Mesenchymal stem cell (in vitro differentiated cells and primary cell): Measurements from ENCODE around the gene ATP6V0A1.

Source experiments
- DNase-seq: peaks from one replicate; pipeline ENCODE4 v3.0.0-alpha.2; 2013
- H2AFZ ChIP-seq: one replicate; pipeline ENCODE4 v1.6.1; 2013; ENCODE audit warnings: low read depth, mild to moderate bottlenecking, control low read depth, inconsistent platforms, low read length, moderate library complexity
- H2AK5ac ChIP-seq: 2 replicates; pipeline ENCODE4 v1.6.1; 2013; ENCODE audit warnings: low read length, moderate library complexity, mild to moderate bottlenecking, inconsistent platforms; ENCODE audit not compliant: severe bottlenecking
- H2BK120ac ChIP-seq: one replicate; pipeline ENCODE4 v1.6.1; 2013; ENCODE audit warnings: low read depth, mild to moderate bottlenecking, inconsistent platforms, low read length, moderate library complexity
- H2BK12ac ChIP-seq, 2 experiments: one replicate each; pipeline ENCODE4 v1.6.1; 2013; ENCODE audit warnings: inconsistent platforms in 2 of 2, low read length in 2 of 2, mild to moderate bottlenecking in 2 of 2, moderate library complexity in 2 of 2, control low read depth in 1 of 2
- H2BK15ac ChIP-seq: one replicate; pipeline ENCODE4 v1.6.1; 2013; ENCODE audit warnings: mild to moderate bottlenecking, low read depth, inconsistent platforms; ENCODE audit not compliant: poor library complexity, severe bottlenecking
- H2BK5ac ChIP-seq: 2 replicates; pipeline ENCODE4 v1.6.1; 2013; ENCODE audit warnings: low read depth, mild to moderate bottlenecking, low read length, control low read depth, inconsistent platforms; ENCODE audit not compliant: poor library complexity, severe bottlenecking
- H3K14ac ChIP-seq, 2 experiments: one replicate each; pipeline ENCODE4 v1.6.1; 2013; ENCODE audit warnings: inconsistent platforms in 2 of 2, low read length in 2 of 2, control low read depth in 1 of 2, mild to moderate bottlenecking in 1 of 2, moderate library complexity in 1 of 2
- H3K18ac ChIP-seq, 2 experiments: one replicate each; pipeline ENCODE4 v1.6.1; 2013; ENCODE audit warnings: inconsistent platforms in 2 of 2, low read length in 2 of 2, control low read depth in 1 of 2, low read depth in 1 of 2, mild to moderate bottlenecking in 1 of 2
- H3K23ac ChIP-seq, 2 experiments: one replicate each; pipeline ENCODE4 v1.6.1; 2013; ENCODE audit warnings: inconsistent platforms in 2 of 2, low read length in 2 of 2, mild to moderate bottlenecking in 2 of 2, moderate library complexity in 2 of 2, control low read depth in 1 of 2
- H3K27ac ChIP-seq: 2 replicates; pipeline ENCODE4 v1.5.1; 2013; ENCODE audit warnings: mild to moderate bottlenecking, moderate library complexity, low read length, control low read depth, inconsistent platforms; ENCODE audit not compliant: poor library complexity, severe bottlenecking
- H3K27me3 ChIP-seq, 2 experiments: 2 replicates each; pipeline versions ENCODE4 v1.6.1 to v1.7.0; 2013; ENCODE audit warnings: low read length in 2 of 2, mild to moderate bottlenecking in 2 of 2, moderate library complexity in 2 of 2, control low read depth in 1 of 2, inconsistent platforms in 1 of 2; ENCODE audit not compliant: control insufficient read depth in 1 of 2, insufficient read depth in 1 of 2
- H3K36me3 ChIP-seq, 2 experiments: 2 replicates each; pipeline versions ENCODE4 v1.6.1 to v1.7.0; 2013; ENCODE audit warnings: low read length in 2 of 2, control low read depth in 1 of 2, inconsistent platforms in 1 of 2, low read depth in 1 of 2, mild to moderate bottlenecking in 1 of 2; ENCODE audit not compliant: insufficient read depth in 2 of 2, control insufficient read depth in 1 of 2
- H3K4ac ChIP-seq, 2 experiments: one replicate each; pipeline ENCODE4 v1.6.1; 2013; ENCODE audit warnings: inconsistent platforms in 2 of 2, low read length in 2 of 2, mild to moderate bottlenecking in 2 of 2, moderate library complexity in 2 of 2, control low read depth in 1 of 2, low read depth in 1 of 2
- H3K4me1 ChIP-seq: 2 replicates; pipeline ENCODE4 v1.6.1; 2013; ENCODE audit warnings: low read depth, low read length, control low read depth; ENCODE audit not compliant: control insufficient read depth, insufficient read depth
- H3K4me2 ChIP-seq: 2 replicates; pipeline ENCODE4 v1.6.1; 2013; ENCODE audit warnings: low read length, mild to moderate bottlenecking, inconsistent platforms; ENCODE audit not compliant: poor library complexity, severe bottlenecking
- H3K4me3 ChIP-seq, 2 experiments: 2 replicates each; pipeline versions ENCODE4 v1.5.1 to v1.7.0; 2013; ENCODE audit warnings: low read length in 2 of 2, mild to moderate bottlenecking in 2 of 2, control low read depth in 1 of 2, low read depth in 1 of 2; ENCODE audit not compliant: insufficient read depth in 1 of 2
- H3K79me1 ChIP-seq: replicated peaks from 2 replicates; pipeline ENCODE4 v1.6.1; 2013; ENCODE audit warnings: mild to moderate bottlenecking, control low read depth, low read length, inconsistent platforms; ENCODE audit not compliant: poor library complexity, severe bottlenecking
- H3K9ac ChIP-seq: 2 replicates; pipeline ENCODE4 v1.7.0; 2013; ENCODE audit warnings: mild to moderate bottlenecking, low read length, moderate library complexity
- H3K9me3 ChIP-seq: 2 replicates; pipeline ENCODE4 v1.7.0; 2013; ENCODE audit warnings: mild to moderate bottlenecking, low read length; ENCODE audit not compliant: control insufficient read depth
- H4K8ac ChIP-seq: one replicate; pipeline ENCODE4 v1.6.1; 2013; ENCODE audit warnings: inconsistent platforms, mild to moderate bottlenecking, low read length, moderate library complexity
- H4K91ac ChIP-seq: one replicate; pipeline ENCODE4 v1.6.1; 2013; ENCODE audit warnings: mild to moderate bottlenecking, low read length, inconsistent platforms
- WGBS: methylation state at CpG from one replicate; pipeline ENCODE4 v1.1.7; 2013; ENCODE audit warnings: mixed read lengths; 5-methylcytosine and 5-hydroxymethylcytosine counted together

The ATP6V0A1 gene

DNA sequence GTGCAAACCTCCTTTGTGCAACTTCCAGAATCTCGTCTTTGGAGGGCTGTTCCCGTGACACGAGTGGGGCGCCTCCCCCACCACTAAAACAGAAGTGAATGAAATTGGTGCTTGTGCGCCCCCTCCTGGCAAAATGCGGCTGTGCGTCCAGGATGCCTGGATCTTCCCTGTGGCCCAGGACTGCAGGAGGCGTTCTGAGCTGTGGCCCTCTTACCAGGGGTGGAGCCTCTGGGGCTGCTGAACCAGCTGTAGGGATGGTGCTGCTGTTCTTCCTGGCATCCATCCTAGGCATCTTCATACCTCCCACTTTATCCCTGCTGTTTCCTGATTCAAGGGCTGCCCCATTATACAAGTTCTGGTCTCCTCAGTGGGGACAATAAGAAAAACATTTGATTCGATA is 58.8 kb downstream of the ATP6V0A1 start:
- no peak overlapping the region for H2AK5ac ChIP-seq
- H2BK12ac ChIP-seq = peak overlapping the region in 1 of 2 experiments; percentile 95
- H2BK5ac ChIP-seq = no peak overlapping the region
- H3K27ac ChIP-seq = peak overlapping the region; percentile 100
- H3K14ac ChIP-seq = no peak overlapping the region
- H3K36me3 ChIP-seq = peaks cover 32 to 47% of the 10 kb centered on the region in 2 experiments
- H3K79me1 ChIP-seq = no peaks in the 10 kb centered on the region
- peaks cover 43% of the 10 kb centered on the region for H3K4me1 ChIP-seq
- H4K8ac ChIP-seq = no peak overlapping the region
- H3K4ac ChIP-seq = peak overlapping the region in 1 of 2 experiments; percentile 97
- no peaks in the 10 kb centered on the region for H3K27me3 ChIP-seq
- peak overlapping the region; percentile 53 for H4K91ac ChIP-seq
- no peak overlapping the region for H2AFZ ChIP-seq
- whole genome bisulfite sequencing = 9% methylated on average over 9 of the region's 9 CpGs
- H3K4me3 ChIP-seq = no peak overlapping the region
- H3K18ac ChIP-seq = peak overlapping the region in 1 of 2 experiments; percentile 5
- H3K23ac ChIP-seq = no peak overlapping the region
- no peaks in the 10 kb centered on the region for H3K9me3 ChIP-seq
- no peak overlapping the region for H3K4me2 ChIP-seq
- no peak overlapping the region for H2BK15ac ChIP-seq
- DNase-seq = peak; percentile 86
- peak overlapping the region; percentile 85 for H3K9ac ChIP-seq
- H2BK120ac ChIP-seq = peak overlapping the region; percentile 3

DNA sequence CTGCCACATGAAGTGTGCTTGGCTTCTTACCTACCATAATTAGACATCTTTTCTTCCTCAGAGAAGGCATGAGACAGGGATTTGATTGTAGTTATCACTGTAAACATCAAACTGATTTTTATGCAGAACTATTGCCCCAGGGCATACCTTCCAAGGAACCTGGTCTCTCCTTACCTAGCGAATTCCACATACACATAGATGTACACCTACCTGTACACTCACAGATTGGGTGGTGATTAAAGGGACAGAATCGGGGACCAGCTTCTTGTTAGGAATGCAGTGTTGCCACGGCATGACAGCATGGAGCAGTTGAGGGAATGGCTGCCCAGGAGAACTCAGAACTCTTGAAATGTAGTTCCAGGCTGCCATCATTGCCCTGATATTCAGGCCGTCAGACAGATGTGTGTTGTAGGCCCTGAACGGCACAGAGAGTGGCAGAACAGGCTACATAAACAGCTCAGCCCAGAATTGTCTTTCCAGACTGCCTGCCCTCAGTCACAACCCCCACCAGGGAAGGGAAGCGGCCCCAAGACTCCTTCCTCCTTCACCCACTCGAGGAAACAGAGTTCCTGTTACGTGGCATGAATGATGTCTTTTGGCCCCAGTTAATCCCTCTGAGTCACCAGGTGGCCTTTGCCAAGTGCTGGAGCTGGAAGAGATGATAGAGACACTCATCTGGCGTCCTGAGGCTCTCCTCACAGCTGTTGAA is 59.5 kb downstream of the ATP6V0A1 start:
- no peaks in the 10 kb centered on the region for H3K9me3 ChIP-seq
- no peak overlapping the region for H2AFZ ChIP-seq
- H4K91ac ChIP-seq = peak overlapping the region; percentile 96
- H3K36me3 ChIP-seq = peaks cover 34 to 51% of the 10 kb centered on the region in 2 experiments
- peak overlapping the region; percentile 100 for H2BK5ac ChIP-seq
- peak; percentile 98 for DNase-seq
- peak overlapping the region; percentile 100 for H3K27ac ChIP-seq
- peak overlapping the region in 1 of 2 experiments; percentile 39 for H3K4me3 ChIP-seq
- H2BK15ac ChIP-seq = no peak overlapping the region
- H3K18ac ChIP-seq = peak overlapping the region; percentile 93 to 94
- H3K23ac ChIP-seq = no peak overlapping the region
- peak overlapping the region; percentile 96 to 97 for H3K4ac ChIP-seq
- H2BK120ac ChIP-seq = peak overlapping the region; percentile 91
- 16% methylated on average over 8 of the region's 9 CpGs for WGBS
- H3K4me1 ChIP-seq = peaks cover 50% of the 10 kb centered on the region
- peak overlapping the region; percentile 97 to 100 for H2BK12ac ChIP-seq
- H2AK5ac ChIP-seq = peak overlapping the region; percentile 100
- H3K4me2 ChIP-seq = no peak overlapping the region
- H3K9ac ChIP-seq = peak overlapping the region; percentile 85
- H3K27me3 ChIP-seq = no peaks in the 10 kb centered on the region
- H4K8ac ChIP-seq = peak overlapping the region; percentile 98
- peaks cover 3% of the 10 kb centered on the region for H3K79me1 ChIP-seq
- H3K14ac ChIP-seq = peak overlapping the region in 1 of 2 experiments; percentile 64

DNA sequence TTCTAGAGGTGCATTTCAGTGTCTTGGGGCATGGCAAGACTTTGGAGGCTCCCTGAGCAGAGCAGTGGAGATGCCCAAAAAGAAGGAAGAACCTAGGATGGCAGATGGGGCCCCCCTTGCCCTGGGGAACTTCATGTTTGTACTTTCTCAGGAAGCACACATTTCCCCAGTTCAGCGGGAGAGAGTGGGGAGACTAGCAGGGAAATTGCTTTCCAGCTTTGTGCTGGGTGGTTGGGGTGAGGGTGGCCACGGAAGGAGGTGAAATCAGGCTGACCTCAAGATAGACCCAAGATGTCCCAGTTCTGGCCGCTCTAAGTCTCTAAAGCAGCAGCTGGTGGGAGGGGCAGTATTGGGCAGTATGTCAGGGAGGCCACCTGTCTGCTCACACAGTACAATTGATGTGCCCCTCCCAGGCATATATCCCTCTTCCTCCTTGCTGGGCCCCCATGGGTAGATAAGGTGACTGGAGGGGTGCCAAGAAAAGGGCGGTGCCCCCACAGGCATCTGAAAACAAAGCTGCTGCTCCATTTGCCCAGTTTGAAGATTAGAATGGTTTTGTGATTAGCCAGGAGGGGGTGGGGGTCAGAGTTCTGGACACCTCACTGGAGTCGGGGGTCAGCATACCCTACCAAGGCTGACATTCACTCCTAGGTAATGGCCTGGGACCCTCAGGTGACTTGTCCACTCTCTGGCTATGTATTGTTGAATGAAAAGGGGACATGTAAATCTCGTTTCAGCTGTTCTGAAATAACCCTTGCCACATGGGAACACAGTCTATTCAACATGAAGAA is 60.3 kb downstream of the ATP6V0A1 start:
- peak overlapping the region; percentile 91 for H2BK120ac ChIP-seq
- H3K79me1 ChIP-seq = peaks cover 3% of the 10 kb centered on the region
- H3K27ac ChIP-seq = peak overlapping the region; percentile 100
- peak overlapping the region; percentile 99 for H4K91ac ChIP-seq
- H3K4me2 ChIP-seq = no peak overlapping the region
- no peak overlapping the region for H2AFZ ChIP-seq
- H3K9me3 ChIP-seq = no peaks in the 10 kb centered on the region
- H2BK15ac ChIP-seq = peak overlapping the region; percentile 55
- H3K4ac ChIP-seq = peak overlapping the region; percentile 96 to 98
- DNase-seq = no peak
- peak overlapping the region; percentile 85 for H3K9ac ChIP-seq
- H3K36me3 ChIP-seq = peaks cover 36 to 46% of the 10 kb centered on the region in 2 experiments
- H3K23ac ChIP-seq = peak overlapping the region in 1 of 2 experiments; percentile 84
- H3K14ac ChIP-seq = peak overlapping the region in 1 of 2 experiments; percentile 79
- H3K4me1 ChIP-seq = peaks cover 48% of the 10 kb centered on the region
- peak overlapping the region; percentile 100 for H2BK12ac ChIP-seq
- peak overlapping the region; percentile 100 for H2BK5ac ChIP-seq
- WGBS = 63% methylated on average over 6 of the region's 6 CpGs
- H4K8ac ChIP-seq = peak overlapping the region; percentile 98
- no peak overlapping the region for H3K4me3 ChIP-seq
- H2AK5ac ChIP-seq = peak overlapping the region; percentile 100
- H3K18ac ChIP-seq = peak overlapping the region; percentile 94 to 98
- H3K27me3 ChIP-seq = no peaks in the 10 kb centered on the region
